MM.1S (cell line): ENCODE data around the gene EIF1AX.
"Not testable (repeated sequence)": the region's sequence is repeated elsewhere in the genome, so short reads cannot be mapped to it uniquely, and the experiment has no call there.

Experiments used
- DNase-seq: peaks from one replicate; pipeline ENCODE4 v3.0.0-alpha.2; 2015
- H2AFZ ChIP-seq: fragments of 300-600 bp; sonication (generic); 2 replicates; pipeline ENCODE4 v1.6.0; 2016; ENCODE audit warnings: antibody characterized with exemption, low read length
- H3F3A ChIP-seq: fragments of 300-600 bp; sonication (generic); 2 replicates; pipeline ENCODE4 v1.6.1; 2016; ENCODE audit warnings: mild to moderate bottlenecking, antibody characterized with exemption, low read length, moderate library complexity, mixed read lengths; ENCODE audit not compliant: insufficient read depth
- H3K27ac ChIP-seq: fragments of 300-600 bp; sonication (generic); 2 replicates; pipeline ENCODE4 v1.5.1; 2016; ENCODE audit warnings: mild to moderate bottlenecking, low read length
- H3K27me3 ChIP-seq: fragments of 300-600 bp; sonication (generic); replicated peaks from 2 replicates; pipeline ENCODE4 v1.6.0; 2016; ENCODE audit warnings: low read length; ENCODE audit not compliant: insufficient read depth
- H3K36me3 ChIP-seq: fragments of 300-600 bp; sonication (generic); replicated peaks from 2 replicates; pipeline ENCODE4 v1.6.1; 2016; ENCODE audit warnings: mild to moderate bottlenecking, low read length, mixed read lengths; ENCODE audit not compliant: insufficient read depth
- H3K4me1 ChIP-seq: fragments of 300-600 bp; sonication (generic); 2 replicates; pipeline ENCODE4 v1.6.1; 2016; ENCODE audit warnings: low read length, mixed read lengths
- H3K4me2 ChIP-seq: fragments of 300-600 bp; sonication (generic); 2 replicates; pipeline ENCODE4 v1.6.0; 2016; ENCODE audit warnings: low read depth, low read length
- H3K4me3 ChIP-seq: fragments of 300-600 bp; sonication (generic); 2 replicates; pipeline ENCODE4 v1.5.1; 2016; ENCODE audit warnings: low read length, mixed read lengths
- H3K79me2 ChIP-seq: fragments of 300-600 bp; sonication (generic); 2 replicates; pipeline ENCODE4 v1.6.1; 2016; ENCODE audit warnings: mixed run types, low read length, mixed read lengths
- H3K9ac ChIP-seq: fragments of 300-600 bp; sonication (generic); 2 replicates; pipeline ENCODE4 v1.6.1; 2016; ENCODE audit warnings: low read length, mixed read lengths
- H3K9me2 ChIP-seq: fragments of 300-600 bp; sonication (generic); replicated peaks from 2 replicates; pipeline ENCODE4 v1.6.1; 2016; ENCODE audit warnings: mild to moderate bottlenecking, low read length, mixed read lengths; ENCODE audit not compliant: insufficient read depth
- H3K9me3 ChIP-seq: fragments of 300-600 bp; sonication (generic); replicated peaks from 2 replicates; pipeline ENCODE4 v1.6.1; 2016; ENCODE audit warnings: mild to moderate bottlenecking, low read length, mixed read lengths; ENCODE audit not compliant: insufficient read depth
- H4K20me1 ChIP-seq: fragments of 300-600 bp; sonication (generic); 2 replicates; pipeline ENCODE4 v1.6.1; 2016; ENCODE audit warnings: mild to moderate bottlenecking, low read length, moderate library complexity, mixed read lengths; ENCODE audit not compliant: insufficient read depth
- CTCF ChIP-seq: fragments of 300-600 bp; sonication (generic); IDR thresholded peaks from 2 replicates; pipeline ENCODE4 v1.5.1; 2016; ENCODE audit warnings: antibody characterized with exemption, low read length, mixed read lengths
- EZH2 ChIP-seq: fragments of 300-600 bp; sonication (generic); optimal IDR thresholded peaks from 2 replicates; pipeline ENCODE3; 2017; ENCODE audit warnings: low read depth, mild to moderate bottlenecking, antibody characterized with exemption, low read length, mixed read lengths
- EZH2phosphoT487 ChIP-seq: fragments of 300-600 bp; sonication (generic); IDR thresholded peaks from 2 replicates; pipeline ENCODE4 v1.6.1; 2018; ENCODE audit warnings: antibody characterized with exemption, low read length

The EIF1AX gene

GRCh38 chrX:20177093-20177492 is 35.5 kb upstream of the EIF1AX start:
- H3K27me3 ChIP-seq = no peaks in the 10 kb centered on the region
- H3K9me2 ChIP-seq = no peaks in the 10 kb centered on the region
- no peak overlapping the region for H3K4me3 ChIP-seq
- H3K36me3 ChIP-seq = no peaks in the 10 kb centered on the region
- H3K9ac ChIP-seq = no peak overlapping the region
- H4K20me1 ChIP-seq = no peaks in the 10 kb centered on the region
- no peak overlapping the region for H3K4me2 ChIP-seq
- H2AFZ ChIP-seq = no peak overlapping the region
- H3F3A ChIP-seq = no peaks in the 10 kb centered on the region
- H3K79me2 ChIP-seq = no peaks in the 10 kb centered on the region
- no peaks in the 10 kb centered on the region for H3K9me3 ChIP-seq
- no peak overlapping the region for H3K27ac ChIP-seq
- DNase-seq = no peak
- H3K4me1 ChIP-seq = no peaks in the 10 kb centered on the region
- no peak for TF ChIP-seq EZH2
- TF ChIP-seq EZH2phosphoT487 = no peak
- TF ChIP-seq CTCF = no peak

GRCh38 chrX:20173856-20174255 is 32.2 kb upstream of the EIF1AX start:
- TF ChIP-seq EZH2phosphoT487 (no peak), EZH2 (no peak), CTCF (no peak)
- Histone ChIP-seq H3K4me1 (no peaks in the 10 kb centered on the region), H3K27ac (no peak overlapping the region), H3K79me2 (no peaks in the 10 kb centered on the region), H3K9me3 (no peaks in the 10 kb centered on the region), H3K4me3 (no peak overlapping the region), H3K4me2 (no peak overlapping the region), H3K9me2 (no peaks in the 10 kb centered on the region), H4K20me1 (no peaks in the 10 kb centered on the region), H2AFZ (no peak overlapping the region), H3K27me3 (no peaks in the 10 kb centered on the region), H3K36me3 (no peaks in the 10 kb centered on the region), H3K9ac (no peak overlapping the region), H3F3A (no peaks in the 10 kb centered on the region)
- no peak for DNase-seq

GRCh38 chrX:20173313-20173712 is 31.7 kb upstream of the EIF1AX start:
- Histone ChIP-seq H3F3A (no peaks in the 10 kb centered on the region), H3K9ac (no peak overlapping the region), H3K4me3 (no peak overlapping the region), H2AFZ (no peak overlapping the region), H3K36me3 (no peaks in the 10 kb centered on the region), H3K79me2 (no peaks in the 10 kb centered on the region), H3K27me3 (no peaks in the 10 kb centered on the region), H4K20me1 (no peaks in the 10 kb centered on the region), H3K27ac (no peak overlapping the region), H3K4me2 (no peak overlapping the region), H3K9me2 (no peaks in the 10 kb centered on the region), H3K4me1 (no peaks in the 10 kb centered on the region), H3K9me3 (no peaks in the 10 kb centered on the region)
- no peak for TF ChIP-seq EZH2phosphoT487
- no peak for TF ChIP-seq EZH2
- no peak for TF ChIP-seq CTCF
- no peak for DNase-seq

- Histone ChIP-seq H3K4me2 (no peak overlapping the region), H3F3A (no peaks in the 10 kb centered on the region), H3K4me1 (no peaks in the 10 kb centered on the region), H2AFZ (no peak overlapping the region), H3K9me3 (no peaks in the 10 kb centered on the region), H3K4me3 (no peak overlapping the region), H3K9ac (no peak overlapping the region), H3K79me2 (no peaks in the 10 kb centered on the region), H3K36me3 (no peaks in the 10 kb centered on the region), H3K9me2 (no peaks in the 10 kb centered on the region), H3K27me3 (no peaks in the 10 kb centered on the region), H3K27ac (no peak overlapping the region), H4K20me1 (no peaks in the 10 kb centered on the region)
- no peak for DNase-seq
- no peak for TF ChIP-seq EZH2phosphoT487
- TF ChIP-seq EZH2 = no peak
- no peak for TF ChIP-seq CTCF
Measured at GRCh38 chrX:20171887-20172286, 30.2 kb upstream of the EIF1AX start.

GRCh38 chrX:20162516-20162915 is 20.9 kb upstream of the EIF1AX start:
- not testable (repeated sequence) for H2AFZ ChIP-seq, H3K27ac ChIP-seq, H3K4me1 ChIP-seq

More at GRCh38 chrX:20162516-20162915, 20.9 kb upstream of the EIF1AX start:
- H3K9me3 ChIP-seq, H3K36me3 ChIP-seq, H3K9me2 ChIP-seq, H3F3A ChIP-seq, H3K9ac ChIP-seq, H3K27me3 ChIP-seq, DNase-seq, H3K4me2 ChIP-seq, H3K79me2 ChIP-seq, H4K20me1 ChIP-seq, H3K4me3 ChIP-seq: not testable (repeated sequence)
